ENCODE results near the gene PLEKHA5.
"Not testable (repeated sequence)": the region's sequence is repeated elsewhere in the genome, so short reads cannot be mapped to it uniquely, and the experiment has no call there.

The PLEKHA5 gene, protein sequence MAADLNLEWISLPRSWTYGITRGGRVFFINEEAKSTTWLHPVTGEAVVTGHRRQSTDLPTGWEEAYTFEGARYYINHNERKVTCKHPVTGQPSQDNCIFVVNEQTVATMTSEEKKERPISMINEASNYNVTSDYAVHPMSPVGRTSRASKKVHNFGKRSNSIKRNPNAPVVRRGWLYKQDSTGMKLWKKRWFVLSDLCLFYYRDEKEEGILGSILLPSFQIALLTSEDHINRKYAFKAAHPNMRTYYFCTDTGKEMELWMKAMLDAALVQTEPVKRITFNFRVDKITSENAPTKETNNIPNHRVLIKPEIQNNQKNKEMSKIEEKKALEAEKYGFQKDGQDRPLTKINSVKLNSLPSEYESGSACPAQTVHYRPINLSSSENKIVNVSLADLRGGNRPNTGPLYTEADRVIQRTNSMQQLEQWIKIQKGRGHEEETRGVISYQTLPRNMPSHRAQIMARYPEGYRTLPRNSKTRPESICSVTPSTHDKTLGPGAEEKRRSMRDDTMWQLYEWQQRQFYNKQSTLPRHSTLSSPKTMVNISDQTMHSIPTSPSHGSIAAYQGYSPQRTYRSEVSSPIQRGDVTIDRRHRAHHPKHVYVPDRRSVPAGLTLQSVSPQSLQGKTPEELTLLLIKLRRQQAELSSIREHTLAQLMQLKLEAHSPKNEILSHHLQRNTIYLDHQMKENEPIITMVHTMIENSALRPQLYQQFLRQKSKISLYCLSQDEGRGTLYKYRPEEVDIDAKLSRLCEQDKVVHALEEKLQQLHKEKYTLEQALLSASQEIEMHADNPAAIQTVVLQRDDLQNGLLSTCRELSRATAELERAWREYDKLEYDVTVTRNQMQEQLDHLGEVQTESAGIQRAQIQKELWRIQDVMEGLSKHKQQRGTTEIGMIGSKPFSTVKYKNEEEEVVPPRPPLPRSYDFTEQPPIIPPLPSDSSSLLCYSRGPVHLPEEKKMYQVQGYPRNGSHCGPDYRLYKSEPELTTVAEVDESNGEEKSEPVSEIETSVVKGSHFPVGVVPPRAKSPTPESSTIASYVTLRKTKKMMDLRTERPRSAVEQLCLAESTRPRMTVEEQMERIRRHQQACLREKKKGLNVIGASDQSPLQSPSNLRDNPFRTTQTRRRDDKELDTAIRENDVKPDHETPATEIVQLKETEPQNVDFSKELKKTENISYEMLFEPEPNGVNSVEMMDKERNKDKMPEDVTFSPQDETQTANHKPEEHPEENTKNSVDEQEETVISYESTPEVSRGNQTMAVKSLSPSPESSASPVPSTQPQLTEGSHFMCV

GRCh38 chr12:19129486-19130223 is at the start of gene PLEKHA5:
Gene PLEKHA5, plus strand, starts transcription at chr12:19129733. Its CDS starts 67 bp downstream, at chr12:19129800.
- DNase-seq, result peak; percentile 51

- no peak for DNase-seq
Measured at GRCh38 chr12:19080918-19081317, 48.6 kb upstream of the PLEKHA5 start.

GRCh38 chr12:19082365-19082911 is 47.1 kb upstream of the PLEKHA5 start:
- DNase-seq, result peak; percentile 56

GRCh38 chr12:19084547-19084946 is 45.0 kb upstream of the PLEKHA5 start:
- DNase-seq, result no peak

DNA sequence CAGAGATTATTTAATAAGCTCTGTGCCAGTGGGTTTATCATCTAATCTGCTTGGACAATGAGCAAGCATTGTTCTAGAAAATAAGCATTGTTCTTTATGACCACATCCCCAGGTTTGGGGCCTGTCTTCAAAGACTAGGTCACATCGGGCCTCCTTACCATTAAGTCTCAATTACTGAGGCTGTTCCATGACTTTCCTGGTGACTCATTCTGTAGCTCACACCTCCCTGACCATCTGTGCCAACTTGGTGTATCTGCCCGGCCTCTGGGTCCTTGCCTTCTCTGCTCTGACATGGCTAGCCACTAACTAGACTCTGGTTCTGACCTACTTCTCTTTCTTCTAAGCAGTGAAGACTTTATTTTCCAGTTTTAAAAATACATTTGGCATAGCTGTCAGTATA is 44.4 kb upstream of the PLEKHA5 start:
- DNase-seq, result no peak

GRCh38 chr12:19088606-19089005 is 40.9 kb upstream of the PLEKHA5 start:
- no peak for DNase-seq

DNA sequence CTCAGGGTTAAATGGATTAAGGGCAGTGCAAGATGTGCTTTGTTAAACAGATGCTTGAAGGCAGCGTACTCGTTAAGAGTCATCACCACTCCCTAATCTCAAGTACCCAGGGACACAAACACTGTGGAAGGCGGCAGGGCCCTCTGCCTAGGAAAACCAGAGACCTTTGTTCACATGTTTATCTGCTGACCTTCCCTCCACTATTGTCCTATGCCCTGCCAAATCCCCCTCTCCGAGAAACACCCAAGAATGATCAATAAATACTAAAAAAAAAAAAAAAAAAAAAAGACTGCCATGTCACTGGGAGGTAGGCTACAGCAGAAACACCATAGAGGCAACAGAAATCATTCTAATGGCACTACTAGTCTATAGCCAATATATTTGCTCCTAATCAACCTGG is 37.1 kb upstream of the PLEKHA5 start:
- not testable (repeated sequence) for DNase-seq

- no peak for DNase-seq
Measured at GRCh38 chr12:19093218-19093617, 36.3 kb upstream of the PLEKHA5 start.

DNA sequence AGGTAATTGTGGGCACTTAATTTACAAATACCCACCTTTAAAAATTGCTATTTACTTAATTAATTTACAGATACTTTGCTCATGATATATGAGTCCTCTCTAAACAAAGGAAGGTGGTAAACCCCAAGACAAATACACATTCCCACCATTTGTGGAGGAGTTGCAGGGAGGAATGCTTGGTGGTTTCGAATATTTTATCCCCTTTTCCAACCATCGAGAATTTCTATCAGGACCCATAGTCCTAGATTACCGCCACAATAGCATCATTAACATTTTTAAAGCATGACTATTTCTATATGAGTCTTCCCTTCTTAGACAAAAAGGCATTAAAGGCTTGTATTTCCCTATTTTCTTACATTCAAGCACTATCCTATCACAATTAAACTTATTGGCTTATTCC is 34.2 kb upstream of the PLEKHA5 start:
- DNase-seq, result no peak

- DNase-seq, result no peak
Measured at GRCh38 chr12:19095756-19096480, 33.6 kb upstream of the PLEKHA5 start.

DNA sequence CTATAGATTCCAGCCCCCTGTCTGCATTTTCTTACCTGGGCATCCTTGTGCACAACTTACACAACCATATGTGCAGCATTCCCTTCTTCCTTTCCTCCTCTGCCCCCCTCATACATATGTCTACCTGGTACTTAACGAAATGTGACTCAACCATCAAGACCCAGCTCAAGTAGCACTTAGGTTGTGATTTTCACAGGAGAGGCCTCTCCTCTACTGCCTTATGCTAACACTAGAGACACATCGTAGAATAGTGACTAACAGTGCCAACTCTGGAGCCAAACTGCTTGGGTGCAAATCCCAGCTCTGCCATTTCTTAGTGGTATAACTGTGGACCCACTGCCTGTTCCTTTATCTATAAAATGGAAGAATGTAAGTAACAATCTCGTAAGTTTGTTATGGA is 24.1 kb upstream of the PLEKHA5 start:
- peak; percentile 39 for DNase-seq

- DNase-seq, result no peak
Measured at GRCh38 chr12:19107750-19108149, 21.8 kb upstream of the PLEKHA5 start.

DNA sequence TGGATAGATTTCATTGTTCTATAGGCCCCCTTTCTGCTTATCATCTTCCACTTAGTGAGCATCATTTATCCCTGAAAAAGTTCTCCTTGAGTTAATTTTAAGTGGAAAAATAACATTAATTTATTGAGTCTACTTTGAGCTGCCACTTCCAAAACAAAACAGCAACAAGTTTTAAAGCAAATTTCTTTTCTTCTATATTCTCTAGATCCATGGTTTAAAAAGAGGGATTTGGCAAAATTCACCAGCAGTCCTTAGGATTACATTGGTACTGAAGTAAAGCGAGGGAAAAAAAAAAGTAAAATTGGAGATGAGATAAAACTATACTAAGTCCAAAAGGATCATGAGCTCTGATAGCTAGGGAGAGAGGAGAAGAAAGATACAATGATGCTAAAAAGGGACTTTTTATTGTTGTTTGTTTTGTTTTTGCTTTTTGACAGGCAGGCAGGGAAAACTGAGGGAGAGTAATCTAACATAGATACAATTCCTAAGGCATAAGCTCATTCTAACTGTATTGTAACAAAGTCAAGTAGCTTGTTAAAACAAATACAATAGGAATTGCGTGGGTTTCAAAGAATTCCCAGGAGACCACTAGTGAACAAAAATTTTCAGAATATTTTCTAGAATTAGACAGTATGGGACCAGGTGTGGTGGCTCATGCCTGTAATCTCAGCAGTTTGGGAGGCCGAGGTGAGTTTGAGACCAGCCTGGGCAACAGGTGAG is 19.2 kb upstream of the PLEKHA5 start:
- no peak for DNase-seq

DNA sequence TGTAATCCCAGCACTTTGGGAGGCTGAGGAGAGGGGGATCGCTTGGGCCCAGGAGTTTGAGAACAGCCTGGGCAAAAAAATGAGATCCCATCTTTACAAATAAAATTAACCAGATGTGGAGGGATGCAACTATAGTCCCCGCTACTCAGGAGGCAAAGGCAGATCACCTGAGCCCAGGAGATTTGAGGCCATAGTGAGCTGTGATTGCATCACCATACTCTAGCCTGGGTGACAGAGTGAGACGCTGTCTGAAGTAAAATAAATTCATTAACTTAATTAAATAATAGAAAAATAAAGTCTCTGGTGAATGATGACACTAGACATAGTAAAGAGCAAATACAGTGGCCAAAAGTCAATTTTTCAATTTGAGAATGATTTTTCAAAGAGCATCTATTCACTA is 16.1 kb upstream of the PLEKHA5 start:
- no peak for DNase-seq

DNA sequence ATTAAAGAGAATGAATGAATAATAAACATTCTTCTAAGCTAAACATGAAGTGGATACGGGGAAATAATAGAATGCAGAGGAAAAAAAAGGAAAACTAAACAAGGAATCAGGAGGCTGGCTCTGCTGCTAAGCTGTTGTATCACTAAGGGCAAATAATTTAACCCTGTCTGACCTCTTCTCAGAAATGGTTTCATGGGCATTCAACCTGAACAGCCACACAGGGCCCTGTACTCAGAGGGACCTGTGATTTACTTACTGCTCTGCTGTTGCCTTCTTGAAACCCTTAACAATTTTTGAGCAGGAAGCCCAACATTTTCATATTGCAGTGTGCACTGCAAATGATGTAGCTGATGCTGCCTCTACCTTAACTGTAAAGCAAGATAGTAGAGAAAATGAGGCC is 14.2 kb upstream of the PLEKHA5 start:
- DNase-seq, result no peak

- DNase-seq, result no peak
Measured at GRCh38 chr12:19119440-19119839, 10.1 kb upstream of the PLEKHA5 start.

GRCh38 chr12:19120795-19121194 is 8.7 kb upstream of the PLEKHA5 start:
- no peak for DNase-seq

DNA sequence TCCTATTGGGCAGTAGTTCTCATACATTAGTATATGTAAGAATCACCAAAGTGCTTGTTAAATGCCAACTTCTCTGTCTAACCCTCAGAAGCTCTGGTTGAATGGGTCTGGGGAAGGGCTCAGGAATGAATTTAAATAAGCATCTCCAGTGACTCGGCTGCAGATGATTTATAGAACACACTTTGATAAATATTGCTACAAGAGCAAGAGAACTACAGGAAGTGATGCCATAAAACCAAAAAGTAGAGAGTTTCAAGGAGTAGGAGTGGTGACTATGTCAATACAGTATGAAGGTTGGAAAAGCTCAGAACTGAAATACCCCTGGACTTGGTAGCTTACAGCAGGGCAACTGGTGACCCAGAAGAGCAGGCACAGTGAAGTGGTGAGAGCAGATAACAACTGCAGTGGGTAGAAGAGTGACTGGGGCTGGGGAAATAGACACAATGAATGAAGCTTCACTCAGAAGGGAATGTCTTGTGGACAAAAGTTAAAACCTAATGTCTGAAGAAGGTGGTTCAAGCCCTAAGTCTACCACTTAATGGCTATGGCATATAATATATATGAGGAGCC is 8.0 kb upstream of the PLEKHA5 start:
- DNase-seq, result no peak

DNA sequence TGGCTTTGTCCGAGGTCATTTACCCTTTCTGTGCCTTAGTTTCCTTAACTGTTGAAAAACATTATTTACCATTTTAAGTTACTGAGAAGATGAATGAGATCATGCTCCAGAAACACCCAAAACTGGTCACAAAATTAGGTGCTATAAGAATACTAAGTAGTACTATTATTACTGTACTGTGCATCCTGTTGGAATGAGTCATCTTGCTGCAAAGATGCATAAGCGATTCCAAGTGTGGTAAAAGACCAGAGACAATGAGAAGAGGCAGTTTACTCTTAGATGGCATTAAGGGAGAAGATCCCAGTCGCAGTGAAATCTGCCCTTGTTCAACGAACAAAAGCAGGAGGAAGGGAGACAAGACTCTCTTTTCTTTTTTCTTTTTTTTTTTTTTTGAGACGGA is 4.2 kb upstream of the PLEKHA5 start:
- DNase-seq, result no peak

- DNase-seq, result no peak
Measured at GRCh38 chr12:19127270-19127669, 2.3 kb upstream of the PLEKHA5 start.
